Stomach (tissue), 4 donors: ENCODE results near the gene DENND1B.

Experiments
- EP300 ChIP-seq: sonication (generic); formaldehyde crosslinking; IDR thresholded peaks from one replicate; pipeline ENCODE4 v1.6.1; 2017; ENCODE audit warnings: antibody characterized with exemption
- POLR2AphosphoS5 ChIP-seq, 3 donors: sonication (generic); formaldehyde crosslinking; IDR thresholded peaks; one replicate each; pipeline ENCODE4 v1.6.1; 2016; ENCODE audit warnings: antibody characterized with exemption in 3 of 3
- TF ChIP-seq, protein P1 (sequence below), 7 experiments: fragments of 450-650 bp in 4 of 7; fragments of 200-600 bp in 3 of 7; sonication (generic) in 3 of 7; IDR thresholded peaks; one replicate each; pipeline ENCODE4 v1.5.1; 2016 to 2019; ENCODE audit warnings: antibody characterized with exemption in 7 of 7, control low read depth in 2 of 7, mild to moderate bottlenecking in 1 of 7

DNA sequence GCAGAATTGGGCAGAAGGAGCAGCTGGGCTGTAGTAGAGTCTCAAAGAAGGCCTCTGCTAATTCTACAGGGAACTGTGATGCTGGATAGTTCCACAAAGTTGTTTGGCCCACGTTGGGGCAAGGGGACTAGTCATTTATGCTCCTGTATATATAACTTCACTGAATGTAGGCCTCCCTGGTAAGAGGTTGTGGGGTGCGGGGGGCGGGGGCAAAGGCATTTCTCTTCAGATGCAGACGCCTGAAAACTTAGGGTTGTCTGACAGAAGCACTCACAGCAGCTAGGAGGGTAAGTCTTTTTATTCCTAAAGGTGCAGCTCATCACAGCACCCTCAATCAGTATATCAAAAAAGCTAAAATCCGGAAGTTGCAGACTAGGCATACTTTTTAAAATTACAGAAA is 38.5 kb upstream of the DENND1B start:
- TF ChIP-seq EP300 (no peak), POLR2AphosphoS5 (IDR thresholded peaks at IDR 0.05) (no peak)
- TF ChIP-seq, protein P1, sequence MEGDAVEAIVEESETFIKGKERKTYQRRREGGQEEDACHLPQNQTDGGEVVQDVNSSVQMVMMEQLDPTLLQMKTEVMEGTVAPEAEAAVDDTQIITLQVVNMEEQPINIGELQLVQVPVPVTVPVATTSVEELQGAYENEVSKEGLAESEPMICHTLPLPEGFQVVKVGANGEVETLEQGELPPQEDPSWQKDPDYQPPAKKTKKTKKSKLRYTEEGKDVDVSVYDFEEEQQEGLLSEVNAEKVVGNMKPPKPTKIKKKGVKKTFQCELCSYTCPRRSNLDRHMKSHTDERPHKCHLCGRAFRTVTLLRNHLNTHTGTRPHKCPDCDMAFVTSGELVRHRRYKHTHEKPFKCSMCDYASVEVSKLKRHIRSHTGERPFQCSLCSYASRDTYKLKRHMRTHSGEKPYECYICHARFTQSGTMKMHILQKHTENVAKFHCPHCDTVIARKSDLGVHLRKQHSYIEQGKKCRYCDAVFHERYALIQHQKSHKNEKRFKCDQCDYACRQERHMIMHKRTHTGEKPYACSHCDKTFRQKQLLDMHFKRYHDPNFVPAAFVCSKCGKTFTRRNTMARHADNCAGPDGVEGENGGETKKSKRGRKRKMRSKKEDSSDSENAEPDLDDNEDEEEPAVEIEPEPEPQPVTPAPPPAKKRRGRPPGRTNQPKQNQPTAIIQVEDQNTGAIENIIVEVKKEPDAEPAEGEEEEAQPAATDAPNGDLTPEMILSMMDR (IDR thresholded peaks at IDR 0.05): no peak
